GM23338 (cell line): ENCODE results near the gene PNMA6A.

Source experiments
- CREB1 ChIP-seq: fragments of 250-450 bp; sonication (Bioruptor Pico); IDR thresholded peaks from 2 replicates; pipeline ENCODE4 v1.5.0; 2020; ENCODE audit warnings: low read depth, mild to moderate bottlenecking, moderate library complexity
- ETS1 ChIP-seq: IDR thresholded peaks from 2 replicates; pipeline ENCODE4 v1.6.1; 2016; ENCODE audit warnings: antibody characterized with exemption
- EZH2 ChIP-seq: fragments of 200-600 bp; sonication (generic); IDR thresholded peaks from one replicate; pipeline ENCODE4 v1.8.0; 2017; ENCODE audit warnings: antibody characterized with exemption, mild to moderate bottlenecking, low read depth; ENCODE audit not compliant: unreplicated experiment
- EZH2phosphoT487 ChIP-seq: fragments of 200-600 bp; sonication (generic); IDR thresholded peaks from one replicate; pipeline ENCODE4 v1.8.1; 2018; ENCODE audit warnings: antibody characterized with exemption; ENCODE audit not compliant: unreplicated experiment
- JUNB ChIP-seq: IDR thresholded peaks from one replicate; pipeline ENCODE4 v1.6.1; 2016; ENCODE audit warnings: antibody characterized with exemption; ENCODE audit not compliant: unreplicated experiment
- NANOG ChIP-seq: IDR thresholded peaks from 2 replicates; pipeline ENCODE4 v1.6.1; 2016; ENCODE audit warnings: antibody characterized with exemption, borderline replicate concordance
- POLR2AphosphoS5 ChIP-seq: IDR thresholded peaks from 2 replicates; pipeline ENCODE4 v1.6.1; 2016; ENCODE audit warnings: antibody characterized with exemption, low read depth
- REST ChIP-seq: IDR thresholded peaks from one replicate; pipeline ENCODE4 v1.6.1; 2018; ENCODE audit warnings: antibody characterized with exemption; ENCODE audit not compliant: unreplicated experiment
- STAT1 ChIP-seq: IDR thresholded peaks from one replicate; pipeline ENCODE4 v1.6.1; 2016; ENCODE audit warnings: antibody characterized with exemption; ENCODE audit not compliant: unreplicated experiment
- ZNF114 ChIP-seq: fragments of 250-450 bp; sonication (Bioruptor Pico); IDR thresholded peaks from 2 replicates; pipeline ENCODE4 v1.5.0; 2020; ENCODE audit warnings: mild to moderate bottlenecking, moderate library complexity
- ZNF331 ChIP-seq: fragments of 250-450 bp; sonication (Bioruptor Pico); IDR thresholded peaks from 2 replicates; pipeline ENCODE4 v1.5.0; 2020; ENCODE audit warnings: low read depth, mild to moderate bottlenecking, moderate library complexity
- TF ChIP-seq, protein P1 (sequence below), 2 experiments: fragments of 200-600 bp in 1 of 2; sonication (generic) in 1 of 2; conservative IDR thresholded peaks; 2 replicates each; pipeline versions ENCODE4 v1.5.1 to v1.6.1; 2016 to 2017; ENCODE audit warnings: antibody characterized with exemption in 2 of 2, low read depth in 2 of 2, mild to moderate bottlenecking in 2 of 2, moderate library complexity in 1 of 2

- TF ChIP-seq, protein P1, sequence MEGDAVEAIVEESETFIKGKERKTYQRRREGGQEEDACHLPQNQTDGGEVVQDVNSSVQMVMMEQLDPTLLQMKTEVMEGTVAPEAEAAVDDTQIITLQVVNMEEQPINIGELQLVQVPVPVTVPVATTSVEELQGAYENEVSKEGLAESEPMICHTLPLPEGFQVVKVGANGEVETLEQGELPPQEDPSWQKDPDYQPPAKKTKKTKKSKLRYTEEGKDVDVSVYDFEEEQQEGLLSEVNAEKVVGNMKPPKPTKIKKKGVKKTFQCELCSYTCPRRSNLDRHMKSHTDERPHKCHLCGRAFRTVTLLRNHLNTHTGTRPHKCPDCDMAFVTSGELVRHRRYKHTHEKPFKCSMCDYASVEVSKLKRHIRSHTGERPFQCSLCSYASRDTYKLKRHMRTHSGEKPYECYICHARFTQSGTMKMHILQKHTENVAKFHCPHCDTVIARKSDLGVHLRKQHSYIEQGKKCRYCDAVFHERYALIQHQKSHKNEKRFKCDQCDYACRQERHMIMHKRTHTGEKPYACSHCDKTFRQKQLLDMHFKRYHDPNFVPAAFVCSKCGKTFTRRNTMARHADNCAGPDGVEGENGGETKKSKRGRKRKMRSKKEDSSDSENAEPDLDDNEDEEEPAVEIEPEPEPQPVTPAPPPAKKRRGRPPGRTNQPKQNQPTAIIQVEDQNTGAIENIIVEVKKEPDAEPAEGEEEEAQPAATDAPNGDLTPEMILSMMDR (conservative IDR thresholded peaks at IDR 0.05; ENCODE audit: low read depth in 2 of 2), result no peak
- TF ChIP-seq EZH2 (no peak), POLR2AphosphoS5 (no peak), REST (no peak), EZH2phosphoT487 (no peak), STAT1 (no peak), CREB1 (no peak), ETS1 (no peak), JUNB (no peak), ZNF114 (CRISPR knock-in tag) (no peak), ZNF331 (CRISPR knock-in tag) (no peak), NANOG (no peak)
Measured at GRCh38 chrX:153052534-153052933, 19.7 kb upstream of the PNMA6A start.
